Measurements from ENCODE around the gene CYSLTR2.

GRCh38 chr13:48631441-48631840, 22.3 kb upstream of the CYSLTR2 start:
- TF ChIP-seq CTCF (conservative IDR thresholded peaks at IDR 0.05 in 1 of 2, IDR thresholded peaks at IDR 0.05 in 1 of 2; ENCODE audit: low read depth in 1 of 2, low read length in 2 of 2) (no peak), EZH2 (IDR thresholded peaks at IDR 0.05; ENCODE audit: low read length, missing control alignments) (no peak)

All from fibroblast of lung (primary cell).